K562 (cell line): ENCODE measurements around the gene HMBS. TPM values are rescaled to one million over a fixed set of nuclear protein-coding genes. Genes with fewer than 3 reads are reported as not detected.
A peak's percentile ranks its signal among the peaks of the same experiment; 100 is the strongest.

Experiments used
- ARNT ChIP-seq, 2 experiments: fragments of 450-650 bp; IDR thresholded peaks; 2 replicates each; pipeline ENCODE4 v1.6.1; 2016; ENCODE audit warnings: mild to moderate bottlenecking in 1 of 2
- CBFB ChIP-seq: sonication (generic); formaldehyde crosslinking; IDR thresholded peaks from 2 replicates; pipeline ENCODE4 v1.4.0; 2020; ENCODE audit warnings: mild to moderate bottlenecking, missing genetic modification reagents
- FOXA3 ChIP-seq, 2 experiments: fragments of 450-650 bp in 1 of 2; sonication (generic) in 1 of 2; formaldehyde crosslinking; IDR thresholded peaks in 1 of 2; conservative IDR thresholded peaks in 1 of 2; 2 replicates each; pipeline versions ENCODE4 v1.4.0 to v1.8.0; 2020 to 2022; ENCODE audit warnings: mild to moderate bottlenecking in 2 of 2, missing genetic modification reagents in 1 of 2
- HDAC6 ChIP-seq: IDR thresholded peaks from 2 replicates; pipeline ENCODE4 v1.6.1; 2012; ENCODE audit warnings: low read depth, mild to moderate bottlenecking, control low read depth, inconsistent platforms, low read length, moderate library complexity
- KLF16 ChIP-seq: IDR thresholded peaks from 2 replicates; pipeline ENCODE4 v1.6.1; 2016; ENCODE audit warnings: antibody characterized with exemption
- KLF6 ChIP-seq: fragments of 250-450 bp; sonication (Bioruptor Pico); IDR thresholded peaks from 2 replicates; pipeline ENCODE4 v1.4.0; 2020; ENCODE audit warnings: mild to moderate bottlenecking, moderate library complexity, borderline replicate concordance
- LEF1 ChIP-seq: fragments of 450-650 bp; IDR thresholded peaks from 2 replicates; pipeline ENCODE4 v1.6.1; 2016; ENCODE audit warnings: mild to moderate bottlenecking
- MLX ChIP-seq, 2 experiments: fragments of 450-650 bp in 1 of 2; sonication (generic) in 1 of 2; formaldehyde crosslinking; conservative IDR thresholded peaks; 2 replicates each; pipeline versions ENCODE4 v1.4.0 to v1.8.1; 2020 to 2022; ENCODE audit warnings: mild to moderate bottlenecking in 1 of 2, missing genetic modification reagents in 1 of 2
- NRF1 ChIP-seq, 2 experiments: fragments of 450-650 bp; IDR thresholded peaks in 1 of 2; conservative IDR thresholded peaks in 1 of 2; 2 replicates each; pipeline ENCODE4 v1.6.1; 2014; ENCODE audit warnings: mild to moderate bottlenecking in 2 of 2
- TFAM ChIP-seq: fragments of 250-450 bp; sonication (Bioruptor Pico); conservative IDR thresholded peaks from 2 replicates; pipeline ENCODE4 v1.5.0; 2021; ENCODE audit warnings: mild to moderate bottlenecking, moderate library complexity
- U2AF2 ChIP-seq: fragments of 200-400 bp; formaldehyde crosslinking; optimal IDR thresholded peaks from 2 replicates; pipeline ENCODE3; 2017; ENCODE audit warnings: low read depth, mild to moderate bottlenecking, low read length
- ZSCAN29 ChIP-seq: fragments of 450-650 bp; IDR thresholded peaks from 2 replicates; pipeline ENCODE4 v1.6.1; 2017
- polyA plus RNA-seq, 8 experiments: library from polyadenylated mRNA; depleted of rRNA in 4 of 8; stranded (reverse) in 5 of 8; unstranded in 3 of 8; fragments of >200 nt; fragmentation: Nextera tagmentation in 2 of 8; fragmentation: Illumina TruSeq in 1 of 8; extraction: Ambion mirVana in 2 of 8; extraction: Trizol in 1 of 8; gene quantifications; 2 replicates each; pipeline versions ENCODE4 v1.2.1 to v1.2.3, GENCODE V29; 2011 to 2014; ENCODE audit warnings: inconsistent platforms in 1 of 8, missing spikeins in 1 of 8
- total RNA-seq, 7 experiments: library from RNA; depleted of rRNA in 6 of 7; stranded (reverse); fragments of >200 nt in 6 of 7; fragmentation: Illumina TruSeq in 2 of 7; extraction: Trizol in 2 of 7; gene quantifications; 2 replicates each; pipeline versions ENCODE4 v1.2.1 to v1.2.3, GENCODE V29; 2011 to 2021; ENCODE audit warnings: low replicate concordance in 1 of 7
- TF ChIP-seq, protein P1 (sequence below), 2 experiments: fragments of 450-650 bp in 1 of 2; sonication (generic) in 1 of 2; formaldehyde crosslinking in 1 of 2; IDR thresholded peaks; 2 replicates each; pipeline versions ENCODE4 v1.7.1 to v1.9.0; 2016 to 2022; ENCODE audit warnings: inconsistent platforms in 1 of 2, mild to moderate bottlenecking in 1 of 2, missing genetic modification reagents in 1 of 2
- TF ChIP-seq, protein P2 (sequence below): sonication (generic); formaldehyde crosslinking; IDR thresholded peaks from 2 replicates; pipeline ENCODE4 v1.8.0; 2022; ENCODE audit warnings: mild to moderate bottlenecking, missing genetic modification reagents

Gene HMBS
- total and polyA plus RNA-seq, 9 of the 15 experiments (the other 6 are each of a cell fraction or from before 2014, with no cell fraction given), result 56.9 to 385 (median 286) TPM

GRCh38 chr11:119085437-119085847 lies 761 bp downstream of the HMBS start (continued):
- TF ChIP-seq, protein P1, sequence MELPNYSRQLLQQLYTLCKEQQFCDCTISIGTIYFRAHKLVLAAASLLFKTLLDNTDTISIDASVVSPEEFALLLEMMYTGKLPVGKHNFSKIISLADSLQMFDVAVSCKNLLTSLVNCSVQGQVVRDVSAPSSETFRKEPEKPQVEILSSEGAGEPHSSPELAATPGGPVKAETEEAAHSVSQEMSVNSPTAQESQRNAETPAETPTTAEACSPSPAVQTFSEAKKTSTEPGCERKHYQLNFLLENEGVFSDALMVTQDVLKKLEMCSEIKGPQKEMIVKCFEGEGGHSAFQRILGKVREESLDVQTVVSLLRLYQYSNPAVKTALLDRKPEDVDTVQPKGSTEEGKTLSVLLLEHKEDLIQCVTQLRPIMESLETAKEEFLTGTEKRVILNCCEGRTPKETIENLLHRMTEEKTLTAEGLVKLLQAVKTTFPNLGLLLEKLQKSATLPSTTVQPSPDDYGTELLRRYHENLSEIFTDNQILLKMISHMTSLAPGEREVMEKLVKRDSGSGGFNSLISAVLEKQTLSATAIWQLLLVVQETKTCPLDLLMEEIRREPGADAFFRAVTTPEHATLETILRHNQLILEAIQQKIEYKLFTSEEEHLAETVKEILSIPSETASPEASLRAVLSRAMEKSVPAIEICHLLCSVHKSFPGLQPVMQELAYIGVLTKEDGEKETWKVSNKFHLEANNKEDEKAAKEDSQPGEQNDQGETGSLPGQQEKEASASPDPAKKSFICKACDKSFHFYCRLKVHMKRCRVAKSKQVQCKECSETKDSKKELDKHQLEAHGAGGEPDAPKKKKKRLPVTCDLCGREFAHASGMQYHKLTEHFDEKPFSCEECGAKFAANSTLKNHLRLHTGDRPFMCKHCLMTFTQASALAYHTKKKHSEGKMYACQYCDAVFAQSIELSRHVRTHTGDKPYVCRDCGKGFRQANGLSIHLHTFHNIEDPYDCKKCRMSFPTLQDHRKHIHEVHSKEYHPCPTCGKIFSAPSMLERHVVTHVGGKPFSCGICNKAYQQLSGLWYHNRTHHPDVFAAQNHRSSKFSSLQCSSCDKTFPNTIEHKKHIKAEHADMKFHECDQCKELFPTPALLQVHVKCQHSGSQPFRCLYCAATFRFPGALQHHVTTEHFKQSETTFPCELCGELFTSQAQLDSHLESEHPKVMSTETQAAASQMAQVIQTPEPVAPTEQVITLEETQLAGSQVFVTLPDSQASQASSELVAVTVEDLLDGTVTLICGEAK (IDR thresholded peaks at IDR 0.05), result no peak
- TF ChIP-seq, protein P1 (CRISPR knock-in tag; IDR thresholded peaks at IDR 0.05), result 0 out of 2 replicates have a peak, but pooled peaks have one; percentile 16
- TF ChIP-seq ZSCAN29 (0 out of 2 replicates have a peak, but pooled peaks have one; percentile 2), ARNT (IDR thresholded peaks at IDR 0.05) (0 out of 4 replicates have a peak, but pooled peaks of 1 of the 2 experiments have one; percentile 26), TFAM (CRISPR knock-in tag) (no peak), FOXA3 (CRISPR knock-in tag; conservative IDR thresholded peaks at IDR 0.05 in 1 of 2, IDR thresholded peaks at IDR 0.05 in 1 of 2) (peak in 1 of 2 experiments; percentile 64; a peak in 1 of 4 replicates), HDAC6 (no peak), CBFB (no peak), LEF1 (0 out of 2 replicates have a peak, but pooled peaks have one; percentile 46), KLF16 (peak; percentile 93), KLF6 (CRISPR knock-in tag) (no peak), NRF1 (conservative IDR thresholded peaks at IDR 0.05 in 1 of 2, IDR thresholded peaks at IDR 0.05 in 1 of 2) (0 out of 4 replicates have a peak, but pooled peaks of 1 of the 2 experiments have one; percentile 9), U2AF2 (no peak), MLX (CRISPR knock-in tag; conservative IDR thresholded peaks at IDR 0.05) (no peak; a peak in 1 of 4 replicates)
- TF ChIP-seq, protein P2, sequence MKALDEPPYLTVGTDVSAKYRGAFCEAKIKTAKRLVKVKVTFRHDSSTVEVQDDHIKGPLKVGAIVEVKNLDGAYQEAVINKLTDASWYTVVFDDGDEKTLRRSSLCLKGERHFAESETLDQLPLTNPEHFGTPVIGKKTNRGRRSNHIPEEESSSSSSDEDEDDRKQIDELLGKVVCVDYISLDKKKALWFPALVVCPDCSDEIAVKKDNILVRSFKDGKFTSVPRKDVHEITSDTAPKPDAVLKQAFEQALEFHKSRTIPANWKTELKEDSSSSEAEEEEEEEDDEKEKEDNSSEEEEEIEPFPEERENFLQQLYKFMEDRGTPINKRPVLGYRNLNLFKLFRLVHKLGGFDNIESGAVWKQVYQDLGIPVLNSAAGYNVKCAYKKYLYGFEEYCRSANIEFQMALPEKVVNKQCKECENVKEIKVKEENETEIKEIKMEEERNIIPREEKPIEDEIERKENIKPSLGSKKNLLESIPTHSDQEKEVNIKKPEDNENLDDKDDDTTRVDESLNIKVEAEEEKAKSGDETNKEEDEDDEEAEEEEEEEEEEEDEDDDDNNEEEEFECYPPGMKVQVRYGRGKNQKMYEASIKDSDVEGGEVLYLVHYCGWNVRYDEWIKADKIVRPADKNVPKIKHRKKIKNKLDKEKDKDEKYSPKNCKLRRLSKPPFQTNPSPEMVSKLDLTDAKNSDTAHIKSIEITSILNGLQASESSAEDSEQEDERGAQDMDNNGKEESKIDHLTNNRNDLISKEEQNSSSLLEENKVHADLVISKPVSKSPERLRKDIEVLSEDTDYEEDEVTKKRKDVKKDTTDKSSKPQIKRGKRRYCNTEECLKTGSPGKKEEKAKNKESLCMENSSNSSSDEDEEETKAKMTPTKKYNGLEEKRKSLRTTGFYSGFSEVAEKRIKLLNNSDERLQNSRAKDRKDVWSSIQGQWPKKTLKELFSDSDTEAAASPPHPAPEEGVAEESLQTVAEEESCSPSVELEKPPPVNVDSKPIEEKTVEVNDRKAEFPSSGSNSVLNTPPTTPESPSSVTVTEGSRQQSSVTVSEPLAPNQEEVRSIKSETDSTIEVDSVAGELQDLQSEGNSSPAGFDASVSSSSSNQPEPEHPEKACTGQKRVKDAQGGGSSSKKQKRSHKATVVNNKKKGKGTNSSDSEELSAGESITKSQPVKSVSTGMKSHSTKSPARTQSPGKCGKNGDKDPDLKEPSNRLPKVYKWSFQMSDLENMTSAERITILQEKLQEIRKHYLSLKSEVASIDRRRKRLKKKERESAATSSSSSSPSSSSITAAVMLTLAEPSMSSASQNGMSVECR (CRISPR knock-in tag), result peak; percentile 64; the same call in 1 of the 2 replicates
